Fibroblast of gingiva (primary cell): ENCODE data around the gene ESRRB.
"Not testable (repeated sequence)": the region's sequence is repeated elsewhere in the genome, so short reads cannot be mapped to it uniquely, and the experiment has no call there.

Source experiments
- DNase-seq: peaks from one replicate; pipeline ENCODE4 v3.0.0-alpha.2; 2011; ENCODE audit warnings: low read depth

ESRRB gene

GRCh38 chr14:76497550-76498462 lies 121.9 kb downstream of the ESRRB start:
- DNase-seq, result no peak

DNA sequence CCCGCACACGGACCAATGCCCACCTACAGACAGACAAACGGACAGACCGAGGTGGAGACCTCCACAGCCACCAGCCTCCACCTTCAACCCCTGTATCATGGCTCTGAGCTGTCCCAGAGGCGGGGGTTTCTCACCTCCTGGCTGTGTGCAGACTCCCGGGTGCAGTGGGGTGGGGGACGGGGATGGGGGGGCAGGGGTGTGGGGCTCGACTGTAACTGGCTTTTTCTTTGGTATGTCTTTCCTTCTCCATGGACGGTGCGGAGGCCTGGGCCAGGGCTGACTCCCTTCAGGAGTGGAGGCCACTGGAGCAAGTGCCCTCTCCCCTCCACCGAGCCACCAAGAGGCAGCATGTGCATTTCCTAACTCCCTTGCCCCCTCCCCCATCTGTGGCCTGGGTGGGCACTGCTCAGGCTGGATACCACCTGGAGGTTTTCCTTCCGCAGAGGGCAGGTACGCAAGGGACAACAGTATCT lies 122.6 kb downstream of the ESRRB start:
- no peak for DNase-seq

- DNase-seq, result no peak
Measured at GRCh38 chr14:76498976-76499375, 123.0 kb downstream of the ESRRB start.

GRCh38 chr14:76499399-76499798 lies 123.5 kb downstream of the ESRRB start:
- no peak for DNase-seq

DNA sequence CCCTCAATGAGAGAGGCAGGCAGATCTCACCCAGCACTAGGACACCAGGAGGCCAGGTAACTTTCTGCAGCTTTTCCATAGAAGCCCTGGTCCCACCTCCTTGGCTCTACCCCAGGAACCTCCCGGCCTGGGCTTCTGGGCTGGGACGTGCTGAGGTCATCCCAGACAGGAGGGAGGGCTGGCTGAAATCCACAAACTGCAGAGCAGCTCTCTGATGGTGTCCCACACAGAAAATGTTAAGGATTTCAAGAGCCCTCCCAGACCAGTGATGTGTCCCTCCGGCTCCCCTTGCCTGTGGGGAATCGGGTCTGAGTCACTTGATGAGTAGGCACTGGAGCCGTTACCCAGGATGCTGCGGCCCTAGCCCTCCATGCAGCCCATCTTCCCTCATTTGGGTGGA lies 124.1 kb downstream of the ESRRB start:
- no peak for DNase-seq

- no peak for DNase-seq
Measured at GRCh38 chr14:76500480-76500879, 124.5 kb downstream of the ESRRB start.

DNA sequence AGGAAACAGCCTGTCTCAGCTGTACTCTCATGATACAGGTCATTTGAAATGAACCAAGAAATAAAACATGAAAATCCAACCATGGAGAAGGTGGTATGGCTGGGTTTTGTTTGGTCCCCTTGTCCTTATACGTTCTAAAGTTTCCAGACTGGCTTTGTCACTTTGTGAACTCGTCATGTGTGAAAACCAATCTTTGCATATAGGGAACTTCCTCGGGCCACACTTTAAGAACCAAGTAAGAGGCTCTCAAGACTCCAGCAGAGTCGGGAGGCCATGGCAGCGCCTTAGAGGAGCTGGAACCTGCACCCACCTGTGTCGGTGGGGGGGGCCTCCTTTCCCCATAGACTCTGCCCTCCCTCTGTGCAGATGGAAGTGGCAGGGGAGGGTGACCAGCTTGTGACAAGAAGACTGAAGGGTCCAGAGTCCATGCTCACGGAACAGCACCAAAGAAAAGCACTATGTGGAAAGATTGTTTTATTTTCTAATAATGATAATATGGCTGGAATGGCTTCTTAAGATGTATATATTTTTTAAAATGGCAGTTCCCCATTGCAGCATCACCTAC lies 125.3 kb downstream of the ESRRB start:
- no peak for DNase-seq

DNA sequence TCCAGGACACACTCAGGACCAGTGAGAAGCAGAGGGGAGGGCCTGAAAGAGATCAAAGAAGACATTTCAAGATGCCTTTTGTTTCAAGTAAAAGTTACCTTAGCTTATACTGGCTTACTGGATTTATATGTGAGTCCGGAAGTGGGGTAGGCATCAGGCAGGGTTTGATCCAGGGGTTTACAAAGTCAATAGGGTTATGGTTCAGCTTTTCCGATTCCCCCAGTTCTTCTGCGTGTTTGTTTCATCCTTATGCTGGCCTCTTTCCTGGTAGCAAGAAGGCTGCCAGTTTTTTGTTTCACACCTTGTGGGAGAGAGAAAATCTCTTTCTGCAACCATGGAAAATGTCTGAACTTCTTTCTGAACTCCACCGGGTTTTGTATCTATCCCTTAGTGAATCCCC lies 126.3 kb downstream of the ESRRB start:
- DNase-seq, result no peak

DNA sequence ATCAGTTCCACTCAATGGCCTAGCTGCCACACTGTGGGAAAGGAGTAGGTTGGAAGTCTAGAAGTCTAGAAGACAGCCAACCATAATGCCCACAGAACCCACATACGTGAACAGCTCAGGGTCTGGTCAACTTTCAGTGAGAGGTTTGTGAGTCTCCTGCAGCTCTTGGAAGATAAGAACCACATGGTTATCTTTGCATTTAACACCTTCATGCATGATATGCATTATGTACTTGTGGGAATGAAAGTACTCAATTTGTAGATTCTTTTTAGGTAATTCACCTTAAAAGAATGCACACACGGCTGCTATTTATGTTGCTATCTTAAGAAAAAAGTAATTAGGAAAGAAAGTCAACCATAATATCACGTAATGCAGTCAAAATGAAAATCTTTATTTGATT lies 126.7 kb downstream of the ESRRB start:
- DNase-seq, result no peak

DNA sequence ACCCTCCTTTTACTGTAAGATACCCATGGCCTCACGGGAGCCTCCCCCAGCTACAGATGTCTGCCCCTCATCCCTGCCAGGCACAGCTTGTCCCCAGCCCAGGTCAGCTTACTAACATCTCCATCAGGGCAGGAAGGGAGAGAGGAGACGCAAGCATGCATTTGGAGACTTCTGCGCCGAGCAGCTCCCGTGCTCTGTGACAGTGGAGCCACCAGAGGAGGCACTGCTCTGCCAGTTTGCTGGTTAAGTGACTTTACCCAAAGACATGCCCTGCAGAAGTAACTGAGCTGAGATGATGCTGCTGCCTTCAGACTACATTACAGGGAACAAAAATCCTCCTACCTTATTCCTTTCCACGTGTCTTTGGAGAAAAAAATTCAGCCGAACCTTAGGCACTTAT lies 133.4 kb downstream of the ESRRB start:
- no peak for DNase-seq

GRCh38 chr14:76510181-76510580 lies 134.2 kb downstream of the ESRRB start:
- no peak for DNase-seq

DNA sequence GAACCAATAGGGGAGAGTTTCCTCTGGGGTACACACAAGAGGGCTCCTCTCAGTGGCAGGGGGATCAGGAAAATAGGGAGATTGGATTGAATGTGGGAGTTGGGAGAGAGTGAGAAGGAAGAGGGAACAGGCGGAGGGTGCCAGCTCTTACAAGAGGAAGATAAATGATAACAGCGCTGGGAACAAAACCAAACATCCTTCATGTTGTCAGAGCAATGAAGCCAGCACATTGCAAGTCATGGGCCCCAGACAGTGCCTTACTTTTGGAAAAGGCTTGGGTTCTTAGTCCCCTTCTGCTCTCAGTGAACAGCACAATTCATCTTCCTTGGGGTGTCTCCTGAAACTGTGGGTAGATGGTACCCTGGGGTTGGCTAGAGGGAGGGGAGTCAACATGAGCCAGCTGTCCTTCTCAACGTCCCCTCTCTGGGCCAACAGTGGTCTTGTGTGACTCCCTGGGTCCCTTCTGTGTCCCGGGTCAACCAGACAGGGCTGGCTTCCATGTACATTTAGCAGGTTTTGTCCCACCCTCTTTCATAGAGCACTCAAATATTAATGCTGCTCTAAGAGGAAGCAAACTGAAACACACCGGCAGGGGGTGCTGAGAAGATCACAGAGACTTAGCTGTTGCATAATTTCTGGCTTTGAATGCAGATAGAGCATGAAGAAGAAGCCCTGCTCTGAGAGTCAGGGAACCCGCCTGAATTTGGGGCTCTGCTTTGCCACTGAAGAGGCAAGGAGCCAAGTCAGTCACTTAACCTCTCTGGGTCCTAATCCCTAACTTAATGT lies 138.5 kb downstream of the ESRRB start:
- DNase-seq, result no peak

GRCh38 chr14:76516884-76517283 lies 140.9 kb downstream of the ESRRB start:
- no peak for DNase-seq

DNA sequence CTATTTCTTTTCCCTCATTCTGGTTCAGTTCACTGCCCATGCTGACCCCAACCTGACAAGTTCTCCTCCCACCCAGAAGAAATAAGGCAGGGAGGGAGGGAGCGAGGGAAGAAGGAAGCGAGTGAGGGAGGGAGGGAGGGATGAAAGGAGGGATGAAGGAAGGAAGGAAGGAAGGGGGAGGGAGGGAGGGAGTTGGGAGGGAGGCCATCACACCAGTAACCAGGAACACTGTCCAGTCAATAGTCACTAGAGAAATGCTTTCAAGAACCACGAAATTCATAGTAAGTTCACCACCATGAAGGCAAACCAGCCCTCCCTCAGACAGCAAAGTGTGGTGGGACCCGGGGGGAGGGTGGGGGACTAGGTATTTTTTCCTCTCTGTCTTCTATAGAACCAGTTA lies 142.4 kb downstream of the ESRRB start:
- DNase-seq, result no peak

DNA sequence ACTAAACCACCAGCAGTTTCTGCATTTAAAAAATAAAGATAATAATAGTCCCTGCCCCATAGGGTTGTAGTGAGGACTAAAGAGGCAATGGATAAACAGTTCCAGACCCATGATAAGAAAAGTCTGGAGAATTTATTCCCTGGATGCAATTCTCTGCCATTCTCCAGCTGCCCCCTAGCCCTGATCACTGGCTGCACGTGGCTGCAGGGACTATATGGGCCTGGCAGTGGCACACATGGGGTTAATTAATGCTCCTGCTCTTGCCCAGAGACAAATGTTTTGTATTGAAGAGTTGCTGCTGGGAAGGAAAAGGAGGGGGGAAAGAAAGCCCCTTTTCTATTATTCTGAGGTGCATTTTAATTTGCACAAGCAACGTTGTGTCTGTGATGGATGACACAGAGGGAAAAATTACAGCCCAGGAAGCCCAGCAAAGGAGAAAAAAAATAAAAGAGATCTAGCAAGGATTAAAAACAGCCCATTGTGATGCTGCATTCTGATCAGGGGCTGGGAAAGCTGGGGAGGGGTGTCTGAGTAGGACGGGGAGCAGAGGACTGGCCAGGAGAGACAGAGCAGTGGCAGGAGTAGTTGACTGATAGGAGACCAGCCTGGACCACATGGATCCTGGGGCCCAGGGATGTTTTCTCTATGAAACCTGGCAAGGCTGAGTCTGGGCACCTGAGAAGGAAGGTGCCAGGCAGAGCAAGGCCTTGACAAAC lies 149.3 kb downstream of the ESRRB start:
- DNase-seq, result no peak

GRCh38 chr14:76531085-76531484 lies 155.1 kb downstream of the ESRRB start:
- DNase-seq, result no peak

DNA sequence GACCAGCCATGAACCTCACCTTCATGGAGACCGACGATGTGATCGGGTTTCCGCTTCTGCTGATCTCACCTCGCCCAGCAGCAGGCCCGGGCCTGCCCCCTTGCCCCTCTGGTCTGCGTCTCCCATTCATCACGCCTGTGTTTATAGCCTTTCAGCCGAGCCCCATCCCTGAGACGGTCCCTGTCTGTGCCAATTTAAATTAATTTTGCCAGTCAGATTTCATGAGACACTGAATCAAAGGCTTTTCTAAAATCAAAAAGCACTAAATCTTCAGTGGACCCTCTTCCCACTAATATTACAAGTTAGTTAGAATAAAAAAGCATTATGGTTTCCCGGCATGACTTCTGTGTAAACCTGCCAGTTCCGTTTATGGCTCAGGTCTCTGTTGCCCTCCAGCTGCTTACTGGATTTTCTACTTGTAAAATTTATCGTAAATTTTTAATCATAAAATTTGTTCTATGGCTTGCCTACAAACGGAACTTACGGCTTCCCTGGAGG lies 155.9 kb downstream of the ESRRB start:
- DNase-seq, result no peak

DNA sequence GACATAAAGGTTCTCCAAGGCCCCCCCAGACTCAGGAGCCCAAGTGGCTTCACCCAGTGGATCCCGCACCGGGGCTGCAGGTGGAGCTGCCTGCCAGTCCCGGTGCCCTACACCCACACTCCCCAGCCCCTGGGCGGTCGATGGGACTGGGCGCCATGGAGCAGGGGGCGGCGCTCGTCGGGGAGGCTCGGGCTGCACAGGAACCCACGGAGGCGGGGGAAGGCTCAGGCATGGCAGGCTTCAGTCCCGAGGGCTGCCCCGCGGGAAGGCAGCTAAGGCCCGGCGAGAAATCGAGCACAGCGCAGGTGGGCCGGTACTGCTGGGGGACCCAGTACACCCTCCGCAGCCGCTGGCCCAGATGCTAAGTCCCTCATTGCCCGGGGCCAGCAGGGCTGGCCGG lies 160.7 kb downstream of the ESRRB start:
- not testable (repeated sequence) for DNase-seq

DNA sequence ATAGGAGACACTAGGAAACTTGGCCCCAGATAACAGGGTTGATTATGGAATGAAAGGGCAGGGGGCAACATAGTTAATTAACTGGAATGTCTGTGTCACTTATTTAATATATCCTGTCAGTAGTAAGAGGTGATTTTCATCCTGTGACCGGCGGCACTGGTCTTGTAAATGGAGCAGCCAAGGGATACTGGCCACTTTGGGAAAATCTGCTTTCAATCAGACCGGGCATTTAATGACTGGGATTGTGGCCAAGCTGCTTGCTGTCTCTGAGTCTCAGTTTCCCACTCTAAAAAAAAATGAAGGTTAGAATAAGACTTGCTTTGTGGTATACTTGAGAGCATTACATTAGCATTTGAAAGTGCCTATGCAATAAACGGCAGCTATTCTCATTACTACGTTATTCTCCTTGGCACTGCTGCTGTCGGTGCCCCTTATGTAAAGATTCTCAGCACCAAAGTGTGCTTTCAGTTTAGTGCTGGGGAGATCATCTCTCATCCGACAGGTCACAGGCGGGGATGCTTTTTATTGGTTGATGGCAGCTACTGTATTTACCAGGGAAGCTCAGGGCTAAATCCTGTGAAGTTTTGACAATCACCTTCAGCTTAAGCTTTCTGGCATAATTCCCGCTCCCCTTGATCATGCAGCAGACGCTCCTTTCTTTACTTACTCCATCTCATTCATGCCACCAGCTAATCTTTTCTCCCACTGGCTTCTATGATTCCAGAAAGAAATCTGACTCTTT lies 162.1 kb downstream of the ESRRB start:
- no peak for DNase-seq

DNA sequence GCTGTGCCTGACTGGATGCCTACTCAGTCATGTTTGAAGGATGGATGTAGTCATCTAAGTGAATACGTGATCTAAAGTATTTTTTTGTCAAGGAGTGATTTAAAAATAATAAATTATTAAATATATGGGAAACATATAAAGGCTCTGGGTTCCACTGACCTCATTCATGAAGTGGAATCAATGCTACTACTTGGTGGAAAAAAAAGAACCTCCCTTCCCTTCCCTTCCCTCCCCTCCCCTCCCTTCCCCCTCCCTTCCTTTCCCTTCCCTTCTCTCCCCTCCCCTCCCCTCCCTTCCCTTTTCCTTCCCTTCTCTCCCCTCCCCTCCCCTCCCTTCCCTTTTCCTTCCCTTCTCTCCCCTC lies 162.7 kb downstream of the ESRRB start:
- DNase-seq, result no peak

GRCh38 chr14:76539130-76539529 lies 163.2 kb downstream of the ESRRB start:
- no peak for DNase-seq
